Measurements from ENCODE around the gene KRT1.

Gene KRT1

DNA sequence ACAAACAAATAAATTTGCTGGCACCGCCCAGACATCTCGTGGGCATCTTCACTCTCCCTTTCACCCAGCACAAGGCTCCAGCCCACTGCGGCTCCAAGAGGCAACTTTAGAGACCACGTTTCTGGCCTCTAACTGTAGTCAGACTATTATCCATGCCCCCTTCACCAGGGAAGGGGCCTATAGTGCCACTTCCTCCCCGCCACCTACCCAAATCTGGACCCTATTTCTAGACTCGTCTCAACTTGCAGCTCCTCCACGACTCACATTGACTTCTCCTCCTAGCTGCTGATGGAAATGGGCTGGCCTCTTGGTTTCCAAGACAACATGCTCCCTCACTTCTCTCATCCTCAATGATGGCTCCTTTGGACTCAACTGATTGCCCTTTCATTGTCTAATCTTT is 12.3 kb downstream of the KRT1 start:
- DNase-seq (ENCODE audit: insufficient read length) = no peak
- TF ChIP-seq POLR2AphosphoS5 (IDR thresholded peaks at IDR 0.05; ENCODE audit: low read depth, low read length) (no peak), TAF1 (IDR thresholded peaks at IDR 0.05; ENCODE audit: borderline replicate concordance, low read depth, low read length) (no peak), POLR2A (IDR thresholded peaks at IDR 0.05; ENCODE audit: low read depth, low read length) (no peak)
- no peak for FAIRE-seq

DNA sequence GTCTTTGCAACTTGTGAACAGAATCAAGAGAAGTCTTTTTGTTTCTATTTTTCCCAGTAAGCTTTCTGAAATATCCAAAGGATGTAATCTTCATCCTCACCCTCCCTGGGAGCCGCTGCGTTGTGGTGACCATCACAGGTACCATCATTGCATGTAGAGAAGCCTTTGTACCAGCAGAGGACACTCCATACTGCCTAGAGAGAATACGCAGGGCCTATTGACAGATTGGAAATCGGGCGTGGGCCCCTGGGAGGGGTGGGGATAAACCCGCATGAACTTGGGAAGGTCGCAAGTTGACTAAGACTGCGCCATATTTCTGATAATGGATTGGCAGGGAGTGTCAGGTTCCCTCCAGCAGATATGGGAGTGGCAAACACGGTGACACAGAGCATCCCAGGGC is 12.7 kb downstream of the KRT1 start:
- DNase-seq (ENCODE audit: insufficient read length) (no peak), FAIRE-seq (no peak)
- no peak for TF ChIP-seq POLR2AphosphoS5 (IDR thresholded peaks at IDR 0.05; ENCODE audit: low read depth, low read length)
- no peak for TF ChIP-seq TAF1 (IDR thresholded peaks at IDR 0.05; ENCODE audit: borderline replicate concordance, low read depth, low read length)
- TF ChIP-seq POLR2A (IDR thresholded peaks at IDR 0.05; ENCODE audit: low read depth, low read length) = no peak

DNA sequence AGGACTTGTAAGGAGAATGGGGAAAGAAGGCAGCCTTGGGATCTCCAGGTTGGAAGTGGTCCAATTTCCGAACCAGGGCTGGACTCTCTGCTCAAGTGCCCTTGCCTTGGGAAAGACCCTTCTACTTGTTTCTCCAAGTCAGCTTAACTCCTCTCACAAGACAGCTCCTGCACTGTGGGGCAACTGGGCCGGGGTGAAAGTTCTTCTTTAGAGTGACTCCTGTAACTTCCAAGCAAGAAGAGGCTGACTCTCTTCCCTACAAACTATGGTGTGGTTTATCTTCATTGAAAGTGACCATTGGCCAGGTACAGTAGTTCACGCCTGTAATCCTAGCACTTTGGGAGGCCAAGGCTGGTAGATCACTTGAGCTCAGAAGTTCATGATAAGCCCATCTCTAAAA is 13.7 kb downstream of the KRT1 start:
- no peak for DNase-seq (ENCODE audit: insufficient read length)
- TF ChIP-seq TAF1 (IDR thresholded peaks at IDR 0.05; ENCODE audit: borderline replicate concordance, low read depth, low read length) (no peak), POLR2A (IDR thresholded peaks at IDR 0.05; ENCODE audit: low read depth, low read length) (no peak), POLR2AphosphoS5 (IDR thresholded peaks at IDR 0.05; ENCODE audit: low read depth, low read length) (no peak)
- FAIRE-seq = no peak

DNA sequence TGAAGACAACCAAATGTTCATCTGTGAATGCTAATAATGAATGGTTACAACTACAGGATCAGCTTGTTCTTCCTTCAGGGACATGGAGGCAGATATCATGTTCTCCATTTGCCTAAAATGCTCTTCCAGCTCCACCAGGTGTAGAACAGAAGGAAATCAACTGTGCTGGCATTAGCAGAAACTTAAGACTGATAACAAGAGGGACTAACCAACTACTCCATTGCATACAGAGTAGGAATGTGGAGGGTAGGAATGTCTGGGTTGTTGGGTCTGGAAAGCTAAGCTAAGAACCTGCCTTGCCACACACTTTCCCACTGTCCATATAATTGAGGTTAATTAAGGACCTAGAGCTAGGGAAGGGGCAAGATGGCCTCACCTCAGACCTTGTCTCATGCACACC is 16.8 kb downstream of the KRT1 start:
- no peak for DNase-seq (ENCODE audit: insufficient read length)
- no peak for FAIRE-seq
- no peak for TF ChIP-seq POLR2A (IDR thresholded peaks at IDR 0.05; ENCODE audit: low read depth, low read length)
- no peak for TF ChIP-seq TAF1 (IDR thresholded peaks at IDR 0.05; ENCODE audit: borderline replicate concordance, low read depth, low read length)
- TF ChIP-seq POLR2AphosphoS5 (IDR thresholded peaks at IDR 0.05; ENCODE audit: low read depth, low read length) = no peak

DNA sequence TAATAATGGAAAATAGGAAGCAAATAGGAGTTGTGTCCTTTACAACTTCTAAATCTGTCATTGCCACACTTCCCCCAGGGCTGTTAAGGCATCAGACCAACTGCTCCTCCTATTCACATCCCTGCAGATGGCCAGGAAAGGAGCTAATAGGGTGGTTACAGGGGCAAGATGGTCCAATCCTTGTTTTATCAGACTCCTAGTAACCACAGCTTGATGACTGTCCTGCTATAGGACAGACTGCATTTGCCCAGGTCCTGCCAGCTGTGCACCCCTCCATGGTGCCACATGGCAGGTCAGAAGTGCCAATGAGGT is 17.3 kb downstream of the KRT1 start:
- DNase-seq (ENCODE audit: insufficient read length) (no peak), FAIRE-seq (no peak)
- TF ChIP-seq TAF1 (IDR thresholded peaks at IDR 0.05; ENCODE audit: borderline replicate concordance, low read depth, low read length) (no peak), POLR2A (IDR thresholded peaks at IDR 0.05; ENCODE audit: low read depth, low read length) (no peak), POLR2AphosphoS5 (IDR thresholded peaks at IDR 0.05; ENCODE audit: low read depth, low read length) (no peak)

DNA sequence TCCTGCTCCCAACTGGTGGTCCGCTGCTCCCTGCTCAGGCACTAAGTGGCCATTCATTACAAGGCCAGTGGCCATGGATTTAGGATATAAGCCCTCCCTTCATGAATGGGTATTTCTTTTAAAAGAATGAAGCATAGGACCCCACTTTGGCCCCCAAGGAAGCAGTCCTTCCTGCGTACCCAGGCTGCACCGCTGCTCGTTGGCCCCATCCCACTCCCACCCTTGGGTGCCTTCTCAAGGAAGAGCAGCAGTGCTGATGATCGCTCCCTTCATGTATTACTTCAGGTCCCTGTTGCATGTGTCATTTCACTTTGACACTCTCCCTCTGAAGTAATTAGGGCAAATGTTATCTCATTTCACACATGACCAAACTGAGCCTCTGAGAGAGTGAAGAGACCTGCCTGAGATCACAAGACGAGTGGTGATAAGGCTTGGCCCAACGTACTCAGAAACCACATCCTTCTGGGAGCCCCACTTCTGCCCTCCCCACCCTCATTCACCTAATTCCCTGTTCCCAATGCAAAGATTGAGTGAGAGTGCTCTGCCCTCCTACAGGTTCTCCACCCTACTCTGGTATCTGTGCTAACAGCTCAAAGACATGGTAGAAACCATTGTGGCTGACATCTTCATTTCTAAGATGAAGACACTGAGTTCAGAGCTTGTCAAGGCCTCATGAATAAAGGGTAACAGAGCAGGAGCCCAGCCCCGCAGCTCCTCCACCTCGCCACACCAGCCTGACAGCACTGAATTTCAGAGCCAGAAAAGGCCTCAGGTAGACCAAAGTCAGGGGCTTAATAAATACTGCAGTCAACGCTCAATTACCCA is 17.9 kb downstream of the KRT1 start:
- TF ChIP-seq POLR2A (IDR thresholded peaks at IDR 0.05; ENCODE audit: low read depth, low read length) (no peak), POLR2AphosphoS5 (IDR thresholded peaks at IDR 0.05; ENCODE audit: low read depth, low read length) (no peak), TAF1 (IDR thresholded peaks at IDR 0.05; ENCODE audit: borderline replicate concordance, low read depth, low read length) (no peak)
- FAIRE-seq = no peak
- DNase-seq (ENCODE audit: insufficient read length) = no peak

DNA sequence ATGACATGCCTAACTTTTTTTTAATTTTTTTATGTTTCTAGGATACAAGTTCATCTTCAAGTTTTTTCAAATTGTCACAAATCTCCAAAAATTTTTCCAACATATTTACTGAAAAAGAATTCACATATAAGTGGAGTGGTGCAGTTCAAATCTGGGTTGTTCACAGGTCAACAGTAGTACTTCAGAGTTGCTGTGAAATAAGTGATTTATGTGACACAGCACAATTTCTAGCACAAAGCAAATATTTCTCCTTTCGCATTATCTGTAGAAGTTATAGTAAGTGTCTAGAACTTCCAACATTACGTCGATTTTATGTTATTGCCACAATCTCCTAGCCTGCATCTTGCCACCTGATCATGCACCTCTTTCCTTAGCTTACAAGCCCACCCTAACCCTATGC is 18.5 kb downstream of the KRT1 start:
- no peak for FAIRE-seq

DNA sequence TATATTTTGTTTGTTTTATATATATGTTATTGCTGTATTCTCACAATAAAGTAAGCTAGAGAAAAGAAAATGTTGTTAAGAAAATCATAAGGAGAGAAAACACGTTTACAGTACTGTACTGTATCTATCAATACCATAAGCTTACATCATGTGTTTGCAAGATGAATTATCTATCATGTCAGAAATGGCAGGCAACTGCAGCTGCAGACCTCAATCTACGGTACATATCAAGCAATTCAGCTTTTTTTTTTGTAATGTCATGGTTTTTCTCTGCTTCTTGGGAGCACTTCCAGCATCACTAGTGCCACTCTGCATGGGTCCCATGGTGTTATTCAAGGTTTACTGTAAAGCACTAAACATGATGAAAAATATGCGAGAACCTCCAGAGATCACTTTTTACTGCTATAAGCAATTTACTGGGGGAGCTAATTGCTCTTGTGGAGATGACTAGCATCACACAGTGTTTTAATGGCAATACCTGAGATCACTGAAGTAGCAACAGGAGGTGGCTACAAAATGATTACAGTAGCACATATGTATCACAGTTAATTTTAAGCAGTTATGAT is 19.2 kb downstream of the KRT1 start:
- DNase-seq (ENCODE audit: insufficient read length) (no peak), FAIRE-seq (no peak)
- TF ChIP-seq POLR2AphosphoS5 (IDR thresholded peaks at IDR 0.05; ENCODE audit: low read depth, low read length) (no peak), POLR2A (IDR thresholded peaks at IDR 0.05; ENCODE audit: low read depth, low read length) (no peak), TAF1 (IDR thresholded peaks at IDR 0.05; ENCODE audit: borderline replicate concordance, low read depth, low read length) (no peak)

More for the DNA sequence above, 18.5 kb downstream of the KRT1 start:
- DNase-seq (ENCODE audit: insufficient read length) = no peak
- no peak for TF ChIP-seq POLR2A (IDR thresholded peaks at IDR 0.05; ENCODE audit: low read depth, low read length)
- TF ChIP-seq TAF1 (IDR thresholded peaks at IDR 0.05; ENCODE audit: borderline replicate concordance, low read depth, low read length) = no peak
- no peak for TF ChIP-seq POLR2AphosphoS5 (IDR thresholded peaks at IDR 0.05; ENCODE audit: low read depth, low read length)

DNA sequence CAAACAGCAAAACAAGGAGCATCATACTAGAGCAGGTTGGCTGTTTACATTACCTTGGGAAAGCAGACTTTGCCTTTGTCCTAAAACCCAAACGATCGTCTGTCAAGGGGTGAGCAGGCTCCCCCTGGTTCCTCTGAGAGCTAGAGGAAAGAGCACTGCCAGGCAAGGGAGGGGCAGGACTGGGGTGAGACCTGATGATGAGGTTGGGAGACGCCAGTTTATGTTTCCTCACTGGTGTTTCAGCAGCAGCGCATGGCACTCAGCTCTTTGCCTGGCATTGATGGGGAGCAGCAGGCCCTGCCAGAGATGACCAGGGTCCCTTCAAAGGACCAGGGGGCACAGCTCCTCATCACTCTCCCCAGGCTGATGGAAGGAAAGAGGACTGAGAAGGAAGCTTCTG is 20.3 kb downstream of the KRT1 start:
- DNase-seq (ENCODE audit: insufficient read length) (no peak), FAIRE-seq (no peak)
- no peak for TF ChIP-seq TAF1 (IDR thresholded peaks at IDR 0.05; ENCODE audit: borderline replicate concordance, low read depth, low read length)
- TF ChIP-seq POLR2AphosphoS5 (IDR thresholded peaks at IDR 0.05; ENCODE audit: low read depth, low read length) = no peak
- no peak for TF ChIP-seq POLR2A (IDR thresholded peaks at IDR 0.05; ENCODE audit: low read depth, low read length)

DNA sequence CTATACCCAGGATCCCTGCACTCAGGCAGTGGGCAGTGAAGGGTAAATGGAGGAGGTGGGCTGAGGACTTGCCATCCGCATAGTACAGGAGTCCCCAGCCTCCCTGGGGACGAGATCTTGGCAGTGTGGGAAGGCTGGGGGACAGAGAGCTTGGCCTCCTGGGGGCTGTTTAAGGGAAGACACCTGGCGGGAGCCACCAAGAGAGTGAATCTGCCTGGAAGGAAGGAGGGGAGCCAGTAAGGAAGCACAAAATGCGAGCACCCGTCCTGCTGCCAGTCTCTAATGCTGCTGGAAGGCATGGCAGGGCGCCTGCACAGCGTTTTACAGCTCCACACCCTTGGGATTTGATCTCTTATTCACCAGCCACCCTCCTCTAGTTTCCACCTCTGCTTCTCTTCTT is 20.8 kb downstream of the KRT1 start:
- DNase-seq (ENCODE audit: insufficient read length) (no peak), FAIRE-seq (no peak)
- TF ChIP-seq TAF1 (IDR thresholded peaks at IDR 0.05; ENCODE audit: borderline replicate concordance, low read depth, low read length) (no peak), POLR2A (IDR thresholded peaks at IDR 0.05; ENCODE audit: low read depth, low read length) (no peak), POLR2AphosphoS5 (IDR thresholded peaks at IDR 0.05; ENCODE audit: low read depth, low read length) (no peak)

DNA sequence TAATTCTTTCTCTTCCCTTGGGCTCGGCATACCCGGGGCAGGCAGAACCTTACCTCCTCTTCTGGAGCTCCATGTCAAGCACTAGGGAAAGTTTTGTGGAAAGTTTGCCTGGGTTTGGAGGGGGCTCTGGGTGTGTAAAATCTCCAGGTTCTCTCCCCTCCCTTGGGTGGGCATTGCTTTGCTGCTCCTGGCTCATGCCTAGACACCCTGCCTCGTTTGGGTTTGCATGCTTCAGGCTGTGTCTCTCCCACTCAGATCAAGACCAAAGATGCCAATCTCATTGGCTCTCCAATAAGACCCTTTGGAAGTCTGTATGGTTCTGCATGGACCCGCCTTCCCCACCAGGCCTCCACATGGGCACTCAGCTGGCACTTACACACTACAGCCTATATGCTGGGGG is 22.0 kb downstream of the KRT1 start:
- no peak for DNase-seq (ENCODE audit: insufficient read length)
- TF ChIP-seq TAF1 (IDR thresholded peaks at IDR 0.05; ENCODE audit: borderline replicate concordance, low read depth, low read length) (no peak), POLR2A (IDR thresholded peaks at IDR 0.05; ENCODE audit: low read depth, low read length) (no peak), POLR2AphosphoS5 (IDR thresholded peaks at IDR 0.05; ENCODE audit: low read depth, low read length) (no peak)
- FAIRE-seq = no peak

DNA sequence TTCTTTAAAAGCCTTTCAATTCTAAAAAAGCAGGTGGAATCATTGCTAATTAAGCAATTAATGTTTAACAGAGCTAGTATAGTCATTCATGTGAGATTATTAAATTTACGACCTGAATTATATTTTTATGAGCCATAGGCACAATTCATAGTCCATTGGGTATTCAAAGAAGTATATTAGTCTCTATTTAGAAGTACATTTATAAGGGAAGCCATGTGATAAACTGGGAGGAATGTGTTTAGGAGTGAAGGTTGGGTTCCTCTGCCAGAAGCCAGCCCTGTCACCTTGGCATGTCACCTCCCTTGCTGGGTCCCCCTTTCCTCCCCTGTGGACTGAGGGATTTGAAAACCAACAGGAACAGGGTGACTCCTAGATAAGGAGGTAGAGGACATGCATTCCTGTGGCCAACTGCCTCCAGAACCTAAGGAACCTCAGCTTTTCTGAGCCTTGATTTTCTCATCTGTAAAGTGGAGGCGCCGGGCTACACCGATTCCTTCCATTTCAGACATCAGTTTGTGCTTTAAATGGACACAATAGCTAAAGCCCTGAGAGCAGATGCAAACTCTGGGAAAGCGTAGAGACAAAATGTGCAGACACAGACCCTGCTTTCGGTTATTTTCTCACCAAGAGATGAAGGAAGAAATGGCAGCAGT is 22.8 kb downstream of the KRT1 start:
- no peak for TF ChIP-seq POLR2A (IDR thresholded peaks at IDR 0.05; ENCODE audit: low read depth, low read length)
- no peak for TF ChIP-seq POLR2AphosphoS5 (IDR thresholded peaks at IDR 0.05; ENCODE audit: low read depth, low read length)
- TF ChIP-seq TAF1 (IDR thresholded peaks at IDR 0.05; ENCODE audit: borderline replicate concordance, low read depth, low read length) = no peak
- DNase-seq (ENCODE audit: insufficient read length) (no peak), FAIRE-seq (no peak)
